HL-60 (cell line): ENCODE results near the gene TMEM72.

Source experiments
- DNase-seq, 2 experiments: peaks; one replicate each; pipeline ENCODE4 v3.0.0-alpha.2; 2010 to 2020; ENCODE audit warnings: low read depth in 1 of 2, low spot score in 1 of 2
- H3K27ac ChIP-seq: fragments of 250-450 bp; sonication (Bioruptor Pico); replicated peaks from 2 replicates; pipeline ENCODE4 v1.5.1; 2020; ENCODE audit warnings: mild to moderate bottlenecking, moderate library complexity
- H3K27me3 ChIP-seq: fragments of 250-450 bp; sonication (Bioruptor Pico); 2 replicates; pipeline ENCODE4 v1.5.1; 2021; ENCODE audit warnings: mild to moderate bottlenecking, moderate library complexity; ENCODE audit not compliant: insufficient read depth, poor library complexity, severe bottlenecking
- H3K4me3 ChIP-seq: replicated peaks from 2 replicates; pipeline ENCODE4 v1.5.1; 2011; ENCODE audit warnings: mild to moderate bottlenecking, control low read depth, low read length; ENCODE audit not compliant: insufficient read depth
- GABPA ChIP-seq: IDR thresholded peaks from 2 replicates; pipeline ENCODE4 v1.6.1; 2012; ENCODE audit warnings: low read depth
- POLR2AphosphoS5 ChIP-seq: IDR thresholded peaks from 2 replicates; pipeline ENCODE4 v1.6.1; 2012; ENCODE audit warnings: low read depth
- REST ChIP-seq: IDR thresholded peaks from 2 replicates; pipeline ENCODE4 v1.6.1; 2012; ENCODE audit warnings: low read depth; ENCODE audit not compliant: insufficient replicate concordance
- SPI1 ChIP-seq: IDR thresholded peaks from 2 replicates; pipeline ENCODE4 v1.6.1; 2012; ENCODE audit warnings: low read depth, mild to moderate bottlenecking, borderline replicate concordance
- TF ChIP-seq, protein P1 (sequence below): IDR thresholded peaks from one replicate; pipeline ENCODE4 v1.5.1; 2011; ENCODE audit warnings: low read length, control low read depth, inconsistent platforms; ENCODE audit not compliant: insufficient read depth

The TMEM72 gene

GRCh38 chr10:44911951-44912350 is 814 bp downstream of the TMEM72 start:
- peak overlapping the region; percentile 86 for H3K27ac ChIP-seq
- H3K4me3 ChIP-seq, result no peak overlapping the region
- TF ChIP-seq REST (no peak), GABPA (no peak), SPI1 (no peak), POLR2AphosphoS5 (no peak)
- TF ChIP-seq, protein P1, sequence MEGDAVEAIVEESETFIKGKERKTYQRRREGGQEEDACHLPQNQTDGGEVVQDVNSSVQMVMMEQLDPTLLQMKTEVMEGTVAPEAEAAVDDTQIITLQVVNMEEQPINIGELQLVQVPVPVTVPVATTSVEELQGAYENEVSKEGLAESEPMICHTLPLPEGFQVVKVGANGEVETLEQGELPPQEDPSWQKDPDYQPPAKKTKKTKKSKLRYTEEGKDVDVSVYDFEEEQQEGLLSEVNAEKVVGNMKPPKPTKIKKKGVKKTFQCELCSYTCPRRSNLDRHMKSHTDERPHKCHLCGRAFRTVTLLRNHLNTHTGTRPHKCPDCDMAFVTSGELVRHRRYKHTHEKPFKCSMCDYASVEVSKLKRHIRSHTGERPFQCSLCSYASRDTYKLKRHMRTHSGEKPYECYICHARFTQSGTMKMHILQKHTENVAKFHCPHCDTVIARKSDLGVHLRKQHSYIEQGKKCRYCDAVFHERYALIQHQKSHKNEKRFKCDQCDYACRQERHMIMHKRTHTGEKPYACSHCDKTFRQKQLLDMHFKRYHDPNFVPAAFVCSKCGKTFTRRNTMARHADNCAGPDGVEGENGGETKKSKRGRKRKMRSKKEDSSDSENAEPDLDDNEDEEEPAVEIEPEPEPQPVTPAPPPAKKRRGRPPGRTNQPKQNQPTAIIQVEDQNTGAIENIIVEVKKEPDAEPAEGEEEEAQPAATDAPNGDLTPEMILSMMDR, result no peak
- H3K27me3 ChIP-seq, result no peaks in the 10 kb centered on the region
- DNase-seq, result no peak

DNA sequence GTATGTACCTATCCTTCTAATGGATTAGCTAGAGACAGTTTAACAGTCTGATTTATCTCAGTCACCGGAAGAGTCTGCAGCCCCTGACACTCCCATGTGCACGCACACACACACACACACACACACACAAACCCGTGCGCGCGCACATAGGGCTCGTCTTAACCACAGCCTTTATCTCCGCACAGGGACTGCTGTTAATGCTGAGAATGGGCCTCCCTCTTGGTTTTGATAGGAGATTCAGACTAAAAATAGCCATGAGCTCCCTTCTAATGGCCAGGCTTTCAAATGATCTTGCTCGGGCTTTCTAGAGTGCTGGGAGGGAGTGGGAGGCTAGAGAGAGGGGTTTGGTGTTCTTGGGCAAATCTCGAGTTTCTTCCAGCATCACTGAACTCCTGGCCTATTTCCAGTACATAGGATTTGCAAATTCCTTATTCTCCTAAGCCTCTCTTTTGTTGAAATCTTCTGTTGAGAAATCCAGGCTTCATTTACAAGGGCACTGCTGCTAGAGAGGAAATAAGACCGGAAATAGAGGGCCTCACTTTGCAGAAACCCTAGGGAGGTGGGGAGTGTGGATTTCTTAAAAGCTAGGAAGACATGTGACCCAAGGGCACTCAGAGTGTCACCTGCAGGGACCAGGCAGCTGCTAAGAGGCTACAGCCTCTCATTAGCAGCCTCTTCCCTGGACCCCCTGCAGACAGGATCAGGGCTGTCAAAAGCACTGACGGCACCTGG is 2.4 kb downstream of the TMEM72 start:
- TF ChIP-seq, protein P1, result no peak
- TF ChIP-seq SPI1 (peak; percentile 36; the same call in 1 of the 2 replicates), REST (peak; percentile 42), GABPA (peak; percentile 74), POLR2AphosphoS5 (peak; percentile 15; the same call in 1 of the 2 replicates)
- no peak overlapping the region for H3K4me3 ChIP-seq
- peak overlapping the region; percentile 86 for H3K27ac ChIP-seq
- no peaks in the 10 kb centered on the region for H3K27me3 ChIP-seq
- DNase-seq, result peak in 1 of 2 experiments; percentile 92

GRCh38 chr10:44914891-44915290 is 3.8 kb downstream of the TMEM72 start:
- H3K27me3 ChIP-seq, result no peaks in the 10 kb centered on the region
- peak in 1 of 2 experiments; percentile 50 for DNase-seq
- H3K27ac ChIP-seq, result peak overlapping the region; percentile 86
- no peak overlapping the region for H3K4me3 ChIP-seq
- TF ChIP-seq REST, result no peak
- no peak for TF ChIP-seq GABPA
- TF ChIP-seq, protein P1, result no peak
